ENCODE data around the gene CDC42SE2.
"Not testable (repeated sequence)": the region's sequence is repeated elsewhere in the genome, so short reads cannot be mapped to it uniquely, and the experiment has no call there.

The CDC42SE2 gene

GRCh38 chr5:131277875-131278740, 14.3 kb downstream of the CDC42SE2 start:
- no peak for DNase-seq (ENCODE audit: low read depth in 1 of 2, low spot score in 1 of 2)

- not testable (repeated sequence) for DNase-seq (ENCODE audit: low read depth in 1 of 2, low spot score in 1 of 2)
Measured at GRCh38 chr5:131278741-131279124, 14.9 kb downstream of the CDC42SE2 start.

- DNase-seq (ENCODE audit: low read depth in 1 of 2, low spot score in 1 of 2) = no peak
Measured at GRCh38 chr5:131279204-131279603, 15.4 kb downstream of the CDC42SE2 start.

- no peak for DNase-seq (ENCODE audit: low read depth in 1 of 2, low spot score in 1 of 2)
Measured at GRCh38 chr5:131280417-131280816, 16.6 kb downstream of the CDC42SE2 start.

- DNase-seq (ENCODE audit: low read depth in 1 of 2, low spot score in 1 of 2) = no peak
Measured at GRCh38 chr5:131281133-131281867, 17.4 kb downstream of the CDC42SE2 start.

GRCh38 chr5:131281868-131282234, 18.0 kb downstream of the CDC42SE2 start:
- DNase-seq (ENCODE audit: low read depth in 1 of 2, low spot score in 1 of 2) = no peak

GRCh38 chr5:131282235-131282634, 18.4 kb downstream of the CDC42SE2 start:
- DNase-seq (ENCODE audit: low read depth in 1 of 2, low spot score in 1 of 2) = no peak

GRCh38 chr5:131285703-131286399, 22.0 kb downstream of the CDC42SE2 start:
- no peak for DNase-seq (ENCODE audit: low read depth in 1 of 2, low spot score in 1 of 2)

GRCh38 chr5:131286400-131286715, 22.5 kb downstream of the CDC42SE2 start:
- no peak for DNase-seq (ENCODE audit: low read depth in 1 of 2, low spot score in 1 of 2)

- no peak for DNase-seq (ENCODE audit: low read depth in 1 of 2, low spot score in 1 of 2)
Measured at GRCh38 chr5:131288328-131288727, 24.5 kb downstream of the CDC42SE2 start.

- no peak for DNase-seq (ENCODE audit: low read depth in 1 of 2, low spot score in 1 of 2)
Measured at GRCh38 chr5:131289738-131290137, 25.9 kb downstream of the CDC42SE2 start.

- DNase-seq (ENCODE audit: low read depth in 1 of 2, low spot score in 1 of 2) = no peak
Measured at GRCh38 chr5:131296213-131296672, 32.4 kb downstream of the CDC42SE2 start.

- DNase-seq (ENCODE audit: low read depth in 1 of 2, low spot score in 1 of 2) = no peak
Measured at GRCh38 chr5:131297886-131298285, 34.0 kb downstream of the CDC42SE2 start.

- DNase-seq (ENCODE audit: low read depth in 1 of 2, low spot score in 1 of 2) = no peak
Measured at GRCh38 chr5:131299465-131299864, 35.6 kb downstream of the CDC42SE2 start.

- no peak for DNase-seq (ENCODE audit: low read depth in 1 of 2, low spot score in 1 of 2)
Measured at GRCh38 chr5:131302506-131302905, 38.7 kb downstream of the CDC42SE2 start.

- no peak for DNase-seq (ENCODE audit: low read depth in 1 of 2, low spot score in 1 of 2)
Measured at GRCh38 chr5:131303537-131303936, 39.7 kb downstream of the CDC42SE2 start.

GRCh38 chr5:131304414-131304813, 40.6 kb downstream of the CDC42SE2 start:
- no peak for DNase-seq (ENCODE audit: low read depth in 1 of 2, low spot score in 1 of 2)

- DNase-seq (ENCODE audit: low read depth in 1 of 2, low spot score in 1 of 2) = no peak
Measured at GRCh38 chr5:131305138-131305689, 41.4 kb downstream of the CDC42SE2 start.

- DNase-seq (ENCODE audit: low read depth in 1 of 2, low spot score in 1 of 2) = no peak
Measured at GRCh38 chr5:131305906-131306305, 42.1 kb downstream of the CDC42SE2 start.

- not testable (repeated sequence) for DNase-seq (ENCODE audit: low read depth in 1 of 2, low spot score in 1 of 2)
Measured at GRCh38 chr5:131312235-131312772, 48.5 kb downstream of the CDC42SE2 start.

GRCh38 chr5:131316026-131316425, 52.2 kb downstream of the CDC42SE2 start:
- no peak for DNase-seq (ENCODE audit: low read depth in 1 of 2, low spot score in 1 of 2)

All from activated CD4-positive, alpha-beta T cell treated with anti-CD3 and anti-CD28 coated beads, Interleukin-2, amount 50 U/mL, for 24 hours (primary cell).